GM10248 (cell line): ENCODE data around the gene FHOD3.

ENCODE experiments used
- CTCF ChIA-PET: fragments of 300-600 bp; sonication (Branson Sonifier 250); formaldehyde crosslinking; extraction: SDS; loops from one replicate; lab custom pipeline; 2021; ENCODE audit warnings: antibody characterized with exemption; lab: Yijun Ruan, JAX
- POLR2A ChIA-PET: fragments of 350-650 bp; sonication (Branson Sonifier 250); formaldehyde crosslinking; extraction: SDS; loops from one replicate; lab custom pipeline; 2020; ENCODE audit warnings: antibody characterized with exemption; lab: Yijun Ruan, JAX
- DNase-seq: peaks from one replicate; pipeline ENCODE4 v3.0.0; 2012; ENCODE audit errors: extremely low spot score
- TF ChIP-seq, protein P1 (sequence below): IDR thresholded peaks from 2 replicates; pipeline ENCODE4 v1.5.1; 2012; ENCODE audit warnings: mild to moderate bottlenecking, low read depth; ENCODE audit errors: extremely low read depth, missing control alignments, control extremely low read depth

Gene FHOD3

DNA sequence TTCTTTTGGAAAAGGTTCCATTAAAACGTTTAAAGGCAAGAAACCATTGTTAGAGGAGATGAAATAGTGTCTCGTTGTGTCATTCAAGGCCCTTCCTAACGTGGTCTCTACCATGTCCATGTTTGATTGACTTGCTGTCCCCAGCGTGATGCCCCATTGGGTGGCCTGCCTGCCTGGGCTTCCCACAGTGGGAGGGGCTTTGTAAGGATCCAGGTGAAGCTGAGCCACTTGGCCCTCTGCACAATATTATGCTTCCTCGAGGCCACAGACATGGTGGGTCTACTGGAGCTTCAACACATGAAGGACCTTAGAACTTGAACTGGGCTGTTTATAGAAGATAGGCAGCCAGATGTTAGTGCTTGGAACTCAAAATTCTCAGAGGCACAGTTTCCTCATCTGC lies 235.3 kb downstream of the FHOD3 start:
- DNase-seq = no peak
- TF ChIP-seq, protein P1, sequence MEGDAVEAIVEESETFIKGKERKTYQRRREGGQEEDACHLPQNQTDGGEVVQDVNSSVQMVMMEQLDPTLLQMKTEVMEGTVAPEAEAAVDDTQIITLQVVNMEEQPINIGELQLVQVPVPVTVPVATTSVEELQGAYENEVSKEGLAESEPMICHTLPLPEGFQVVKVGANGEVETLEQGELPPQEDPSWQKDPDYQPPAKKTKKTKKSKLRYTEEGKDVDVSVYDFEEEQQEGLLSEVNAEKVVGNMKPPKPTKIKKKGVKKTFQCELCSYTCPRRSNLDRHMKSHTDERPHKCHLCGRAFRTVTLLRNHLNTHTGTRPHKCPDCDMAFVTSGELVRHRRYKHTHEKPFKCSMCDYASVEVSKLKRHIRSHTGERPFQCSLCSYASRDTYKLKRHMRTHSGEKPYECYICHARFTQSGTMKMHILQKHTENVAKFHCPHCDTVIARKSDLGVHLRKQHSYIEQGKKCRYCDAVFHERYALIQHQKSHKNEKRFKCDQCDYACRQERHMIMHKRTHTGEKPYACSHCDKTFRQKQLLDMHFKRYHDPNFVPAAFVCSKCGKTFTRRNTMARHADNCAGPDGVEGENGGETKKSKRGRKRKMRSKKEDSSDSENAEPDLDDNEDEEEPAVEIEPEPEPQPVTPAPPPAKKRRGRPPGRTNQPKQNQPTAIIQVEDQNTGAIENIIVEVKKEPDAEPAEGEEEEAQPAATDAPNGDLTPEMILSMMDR = no peak
- CTCF ChIA-PET = no interaction called here
- POLR2A ChIA-PET = no interaction called here

DNA sequence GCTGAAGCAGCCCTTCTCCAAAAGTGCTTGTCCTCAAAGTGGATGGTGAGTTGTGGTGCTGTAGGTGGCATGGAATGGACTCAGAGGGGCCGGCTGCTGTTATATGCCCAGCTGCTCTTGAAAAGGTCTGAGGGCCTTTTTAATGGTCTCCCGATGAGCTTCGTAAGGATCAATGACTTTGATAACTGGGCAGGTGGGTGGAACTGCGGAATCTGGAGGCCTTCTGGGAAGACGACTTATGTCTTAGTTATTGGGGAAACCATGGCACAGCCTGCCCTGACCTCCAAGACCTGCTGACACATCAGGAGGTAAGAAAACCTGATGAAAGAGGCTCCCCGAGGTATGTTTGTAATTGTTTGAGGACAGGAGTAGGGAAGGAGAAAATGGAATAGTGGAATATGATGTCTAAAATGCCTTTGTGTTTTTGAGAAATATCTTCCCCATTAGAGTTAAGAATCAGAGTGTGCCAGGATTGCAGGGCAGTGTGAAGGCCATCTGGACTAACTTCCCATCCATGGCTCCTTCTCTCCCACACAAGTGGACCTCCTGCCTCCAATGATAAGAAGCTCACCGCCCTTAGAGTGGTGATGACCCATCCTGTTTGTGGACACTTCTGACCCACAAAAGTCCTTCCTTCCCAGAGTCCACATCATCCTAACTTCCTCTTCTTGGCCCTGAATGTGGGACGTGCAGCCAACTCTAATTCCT lies 236.1 kb downstream of the FHOD3 start:
- ChIA-PET POLR2A (no interaction called here), CTCF (no interaction called here)
- TF ChIP-seq, protein P1 = no peak
- DNase-seq = no peak

DNA sequence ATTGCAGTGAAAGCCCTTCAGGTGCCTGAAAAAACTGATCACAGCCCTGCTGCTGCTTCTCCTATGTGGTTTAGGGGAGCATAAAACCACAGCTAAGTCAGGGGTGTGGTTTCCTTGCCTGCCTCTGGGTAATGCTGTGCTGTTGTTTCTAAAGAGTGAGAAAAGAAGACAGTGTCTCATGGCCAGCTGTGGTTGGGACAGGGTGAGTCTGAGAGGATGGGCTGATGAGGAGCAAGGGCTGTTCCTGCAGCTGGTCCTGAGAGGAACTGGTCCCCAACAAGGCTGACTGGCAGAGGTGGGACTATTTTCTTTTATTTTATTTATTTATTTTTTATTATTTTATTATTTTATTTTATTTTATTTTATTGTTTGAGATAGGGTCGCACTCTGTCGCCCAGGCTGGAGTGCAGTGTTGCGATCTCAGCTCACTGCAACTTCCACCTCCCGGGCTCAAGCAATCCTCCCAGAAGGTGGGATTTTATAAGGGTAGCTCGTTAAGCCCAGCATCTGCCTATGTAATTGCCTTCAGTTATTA lies 236.7 kb downstream of the FHOD3 start:
- TF ChIP-seq, protein P1 = no peak
- ChIA-PET POLR2A (no interaction called here), CTCF (no interaction called here)
- DNase-seq = no peak

DNA sequence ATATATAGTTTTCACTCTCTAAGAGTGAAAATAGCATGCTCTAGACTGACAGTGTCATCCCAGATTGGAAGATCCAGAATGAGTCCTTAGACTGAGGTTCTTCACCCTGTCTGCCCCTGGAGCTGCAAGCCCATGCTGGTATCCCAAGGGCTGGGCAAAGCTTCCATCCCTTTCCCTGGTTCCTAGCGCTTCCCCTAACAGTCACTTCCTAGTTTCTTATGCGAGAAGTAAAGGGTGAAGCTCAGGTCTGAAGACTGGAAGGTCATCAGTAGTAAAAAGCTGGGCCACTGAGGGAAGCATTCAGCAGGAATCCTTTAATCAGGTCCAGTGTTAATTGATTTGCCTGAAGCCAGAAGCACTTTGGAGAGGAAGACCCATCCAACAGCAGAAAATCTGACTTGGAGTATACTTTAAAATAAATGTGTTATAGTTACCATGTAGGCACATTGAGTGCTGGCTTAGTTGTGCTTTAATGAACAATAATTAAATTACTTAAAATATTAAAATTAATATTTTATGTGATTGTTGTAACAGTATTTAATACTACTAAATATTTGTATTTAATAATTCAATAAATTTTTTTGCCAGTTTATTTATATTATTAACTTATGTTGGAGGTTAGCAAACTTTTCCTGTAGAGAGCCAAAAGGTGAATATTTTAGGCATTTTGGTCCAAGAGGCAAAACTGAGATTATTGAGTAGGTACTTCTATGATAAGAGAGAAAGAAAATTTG lies 237.9 kb downstream of the FHOD3 start:
- CTCF ChIA-PET = no interaction called here
- POLR2A ChIA-PET = no interaction called here
- TF ChIP-seq, protein P1 = no peak
- DNase-seq = no peak

DNA sequence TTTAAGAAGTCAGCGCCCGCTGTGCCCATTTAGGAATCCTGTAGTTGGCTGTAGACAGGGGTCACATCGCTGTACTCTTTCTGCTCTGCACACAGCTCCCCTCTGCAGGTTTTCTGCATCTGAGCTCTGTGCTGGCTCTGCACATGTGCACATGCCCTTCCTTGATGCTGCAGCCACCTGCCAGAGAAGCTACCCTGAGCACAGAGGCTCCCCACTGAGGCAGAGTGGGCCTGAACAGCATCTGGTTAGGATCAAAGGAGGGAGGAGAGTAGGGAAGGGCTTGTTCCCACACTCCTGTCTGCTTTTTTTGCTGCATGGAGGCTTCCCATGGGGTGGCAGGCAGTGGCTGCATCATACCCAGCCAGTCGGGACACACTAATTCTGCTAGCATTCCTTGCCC lies 238.9 kb downstream of the FHOD3 start:
- CTCF ChIA-PET = interaction anchor here (1.0 kb wide), 1 partner anchor 25 kb away, joined by 3 read pairs; no protein-coding TSS in a partner anchor
- POLR2A ChIA-PET = no interaction called here
- TF ChIP-seq, protein P1 = no peak
- DNase-seq = no peak

DNA sequence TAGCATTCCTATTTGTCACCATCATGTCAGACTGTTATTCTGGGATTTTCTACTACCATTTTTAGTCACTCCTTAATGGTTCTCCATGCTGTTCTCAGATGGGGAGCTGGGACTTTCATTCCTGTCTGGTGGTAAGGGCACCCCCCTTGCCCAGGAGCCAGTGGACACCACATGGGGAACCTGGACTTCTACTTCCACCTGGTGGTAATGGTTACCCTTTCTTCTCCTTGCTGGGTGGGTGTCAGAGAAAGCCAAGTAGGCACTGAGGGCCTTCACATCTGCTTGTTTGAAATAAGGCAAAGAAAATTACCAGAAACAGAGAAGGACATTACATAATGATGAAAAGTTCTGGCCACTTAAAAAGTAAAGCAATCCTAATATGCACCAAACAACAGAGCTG lies 239.8 kb downstream of the FHOD3 start:
- CTCF ChIA-PET = interaction anchor here (1.0 kb wide), 1 partner anchor 26 kb away, joined by 3 read pairs; no protein-coding TSS in a partner anchor
- DNase-seq = no peak
- POLR2A ChIA-PET = no interaction called here
- TF ChIP-seq, protein P1 = no peak
